ENCODE measurements around the gene SYT3.
A peak's percentile ranks its signal among the peaks of the same experiment; 100 is the strongest.

Gene SYT3

GRCh38 chr19:50639121-50640112 lies at the start of gene SYT3:
Gene SYT3 (minus strand): TSS chr19:50639881. CDS start chr19:50637411, 2,470 bp downstream.
- in situ Hi-C loops (cut with HindIII; ENCODE audit: low pct_unique_long_range_greater_than_20kb, low sequenced_read_pairs) = no loop called here
- TF ChIP-seq JUND (IDR thresholded peaks at IDR 0.05; ENCODE audit: low read depth) = no peak
- peak; percentile 53 to 83 for DNase-seq (ENCODE audit: low read depth in 1 of 2, low spot score in 1 of 2)

- DNase-seq (ENCODE audit: low read depth in 1 of 2, low spot score in 1 of 2) = no peak
- in situ Hi-C loops (cut with HindIII; ENCODE audit: low pct_unique_long_range_greater_than_20kb, low sequenced_read_pairs) = no loop called here
- TF ChIP-seq JUND (IDR thresholded peaks at IDR 0.05; ENCODE audit: low read depth) = no peak
Observed at GRCh38 chr19:50688766-50689165, 49.1 kb upstream of the SYT3 start.

GRCh38 chr19:50686310-50687032 lies 46.8 kb upstream of the SYT3 start:
- in situ Hi-C loops (cut with HindIII; ENCODE audit: low pct_unique_long_range_greater_than_20kb, low sequenced_read_pairs) = no loop called here
- DNase-seq (ENCODE audit: low read depth in 1 of 2, low spot score in 1 of 2) = no peak
- no peak for TF ChIP-seq JUND (IDR thresholded peaks at IDR 0.05; ENCODE audit: low read depth)

GRCh38 chr19:50679177-50680125 lies 39.8 kb upstream of the SYT3 start:
- peak; percentile 87 to 90 for DNase-seq (ENCODE audit: low read depth in 1 of 2, low spot score in 1 of 2)
- in situ Hi-C loops (cut with HindIII; ENCODE audit: low pct_unique_long_range_greater_than_20kb, low sequenced_read_pairs) = no loop called here
- no peak for TF ChIP-seq JUND (IDR thresholded peaks at IDR 0.05; ENCODE audit: low read depth)

- in situ Hi-C loops (cut with HindIII; ENCODE audit: low pct_unique_long_range_greater_than_20kb, low sequenced_read_pairs) = no loop called here
- no peak for DNase-seq (ENCODE audit: low read depth in 1 of 2, low spot score in 1 of 2)
Observed at GRCh38 chr19:50678323-50678722, 38.6 kb upstream of the SYT3 start.

GRCh38 chr19:50677636-50678035 lies 38.0 kb upstream of the SYT3 start:
- DNase-seq (ENCODE audit: low read depth in 1 of 2, low spot score in 1 of 2) = no peak
- in situ Hi-C loops (cut with HindIII; ENCODE audit: low pct_unique_long_range_greater_than_20kb, low sequenced_read_pairs) = no loop called here

More at GRCh38 chr19:50678323-50678722, 38.6 kb upstream of the SYT3 start:
- TF ChIP-seq JUND (IDR thresholded peaks at IDR 0.05; ENCODE audit: low read depth) = no peak

GRCh38 chr19:50676625-50677197 lies 37.0 kb upstream of the SYT3 start:
- TF ChIP-seq JUND (IDR thresholded peaks at IDR 0.05; ENCODE audit: low read depth) = no peak
- DNase-seq (ENCODE audit: low read depth in 1 of 2, low spot score in 1 of 2) = no peak
- in situ Hi-C loops (cut with HindIII; ENCODE audit: low pct_unique_long_range_greater_than_20kb, low sequenced_read_pairs) = no loop called here

More at GRCh38 chr19:50677636-50678035, 38.0 kb upstream of the SYT3 start:
- no peak for TF ChIP-seq JUND (IDR thresholded peaks at IDR 0.05; ENCODE audit: low read depth)

- in situ Hi-C loops (cut with HindIII; ENCODE audit: low pct_unique_long_range_greater_than_20kb, low sequenced_read_pairs) = no loop called here
- TF ChIP-seq JUND (IDR thresholded peaks at IDR 0.05; ENCODE audit: low read depth) = no peak
- no peak for DNase-seq (ENCODE audit: low read depth in 1 of 2, low spot score in 1 of 2)
Observed at GRCh38 chr19:50673118-50673517, 33.4 kb upstream of the SYT3 start.

- DNase-seq (ENCODE audit: low read depth in 1 of 2, low spot score in 1 of 2) = no peak
- TF ChIP-seq JUND (IDR thresholded peaks at IDR 0.05; ENCODE audit: low read depth) = no peak
- in situ Hi-C loops (cut with HindIII; ENCODE audit: low pct_unique_long_range_greater_than_20kb, low sequenced_read_pairs) = no loop called here
Observed at GRCh38 chr19:50670102-50670380, 30.4 kb upstream of the SYT3 start.

- in situ Hi-C loops (cut with HindIII; ENCODE audit: low pct_unique_long_range_greater_than_20kb, low sequenced_read_pairs) = no loop called here
- no peak for TF ChIP-seq JUND (IDR thresholded peaks at IDR 0.05; ENCODE audit: low read depth)
- peak; percentile 56 to 70 for DNase-seq (ENCODE audit: low read depth in 1 of 2, low spot score in 1 of 2)
Observed at GRCh38 chr19:50669302-50670101, 29.8 kb upstream of the SYT3 start.

GRCh38 chr19:50668879-50669278 lies 29.2 kb upstream of the SYT3 start:
- in situ Hi-C loops (cut with HindIII; ENCODE audit: low pct_unique_long_range_greater_than_20kb, low sequenced_read_pairs) = no loop called here
- TF ChIP-seq JUND (IDR thresholded peaks at IDR 0.05; ENCODE audit: low read depth) = no peak
- DNase-seq (ENCODE audit: low read depth in 1 of 2, low spot score in 1 of 2) = no peak
